ENCODE results near the gene SEC16A.
A peak's percentile ranks its signal among the peaks of the same experiment; 100 is the strongest.

DNA sequence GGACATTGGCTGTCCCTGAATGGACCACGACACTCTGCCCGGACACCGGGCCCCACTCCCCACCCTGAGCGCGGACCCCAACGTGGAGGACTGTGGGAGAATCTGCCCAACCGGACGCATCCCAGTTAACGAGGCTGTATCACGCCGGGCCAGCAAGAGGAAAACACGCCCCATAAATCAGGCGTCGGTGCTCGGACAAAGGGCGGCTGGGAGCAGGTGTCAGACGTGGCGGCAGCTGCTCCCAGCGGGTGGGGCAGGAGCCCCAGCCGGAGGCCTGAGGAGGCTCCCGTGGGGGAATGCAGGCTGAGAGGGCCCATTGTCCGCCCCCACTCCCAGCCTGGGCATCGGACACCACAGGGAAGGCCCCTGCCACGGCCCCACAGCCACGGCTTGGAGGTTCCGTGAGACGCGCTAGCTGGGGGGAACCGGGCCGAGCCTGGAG, 43.8 kb upstream of the SEC16A start:
- TF ChIP-seq, protein P1, sequence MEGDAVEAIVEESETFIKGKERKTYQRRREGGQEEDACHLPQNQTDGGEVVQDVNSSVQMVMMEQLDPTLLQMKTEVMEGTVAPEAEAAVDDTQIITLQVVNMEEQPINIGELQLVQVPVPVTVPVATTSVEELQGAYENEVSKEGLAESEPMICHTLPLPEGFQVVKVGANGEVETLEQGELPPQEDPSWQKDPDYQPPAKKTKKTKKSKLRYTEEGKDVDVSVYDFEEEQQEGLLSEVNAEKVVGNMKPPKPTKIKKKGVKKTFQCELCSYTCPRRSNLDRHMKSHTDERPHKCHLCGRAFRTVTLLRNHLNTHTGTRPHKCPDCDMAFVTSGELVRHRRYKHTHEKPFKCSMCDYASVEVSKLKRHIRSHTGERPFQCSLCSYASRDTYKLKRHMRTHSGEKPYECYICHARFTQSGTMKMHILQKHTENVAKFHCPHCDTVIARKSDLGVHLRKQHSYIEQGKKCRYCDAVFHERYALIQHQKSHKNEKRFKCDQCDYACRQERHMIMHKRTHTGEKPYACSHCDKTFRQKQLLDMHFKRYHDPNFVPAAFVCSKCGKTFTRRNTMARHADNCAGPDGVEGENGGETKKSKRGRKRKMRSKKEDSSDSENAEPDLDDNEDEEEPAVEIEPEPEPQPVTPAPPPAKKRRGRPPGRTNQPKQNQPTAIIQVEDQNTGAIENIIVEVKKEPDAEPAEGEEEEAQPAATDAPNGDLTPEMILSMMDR (IDR thresholded peaks at IDR 0.05), result no peak
- TF ChIP-seq POLR2A (IDR thresholded peaks at IDR 0.05), result peak; percentile 49 to 58

Data from Peyer's patch (tissue), 4 donors.